ENCODE measurements around the gene ATG4D. TPM values are rescaled to one million over a fixed set of nuclear protein-coding genes. Genes with fewer than 3 reads are reported as not detected.
A peak's percentile ranks its signal among the peaks of the same experiment; 100 is the strongest.
"Not testable (repeated sequence)": the region's sequence is repeated elsewhere in the genome, so short reads cannot be mapped to it uniquely, and the experiment has no call there.

The ATG4D gene
- total and polyA plus RNA-seq, 3 experiments from 2014 or later: 28.9 to 45.1 (median 44.4) TPM

DNA sequence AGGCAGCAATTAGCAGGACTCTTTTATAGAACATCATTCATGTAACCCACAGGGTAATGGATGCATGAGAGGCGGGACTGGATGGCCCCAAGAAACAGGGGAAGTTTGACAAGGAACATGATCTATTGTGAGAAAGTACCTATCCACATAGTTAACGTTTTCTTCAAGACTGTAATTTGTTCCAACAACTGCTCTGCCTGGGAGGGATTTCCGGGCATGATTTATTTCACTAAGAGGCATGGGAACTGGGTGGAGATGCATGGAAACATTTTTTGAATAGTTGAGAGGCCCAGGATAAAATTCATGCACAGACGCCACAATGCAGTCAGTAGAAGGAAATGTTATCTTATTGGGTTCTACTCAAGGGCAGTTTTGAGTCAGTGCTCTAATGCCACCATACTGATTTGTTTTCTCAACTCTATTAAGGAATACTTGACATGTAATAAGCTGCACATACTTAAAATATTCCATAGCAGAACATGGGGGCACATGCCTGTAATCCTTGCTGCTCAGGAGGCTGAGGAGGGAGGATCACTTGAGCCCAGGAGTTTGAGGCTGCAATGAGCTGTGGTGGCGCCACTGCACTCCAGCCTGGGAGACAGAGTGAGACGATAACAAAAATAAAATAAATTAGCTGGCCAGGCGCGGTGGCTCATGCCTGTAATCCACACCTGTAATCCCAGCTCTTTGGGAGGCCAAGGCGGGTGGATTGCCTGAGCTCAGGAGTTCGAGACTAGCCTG, 9.9 kb upstream of the ATG4D start:
- POLR2A ChIA-PET: no interaction called here
- Histone ChIP-seq H3K9me3 (ENCODE audit: low read length) (no peaks in the 10 kb centered on the region), H3K27ac (ENCODE audit: low read depth, low read length) (no peak overlapping the region), H3K4me1 (ENCODE audit: insufficient read depth, low read length) (no peaks in the 10 kb centered on the region), H3K27me3 (ENCODE audit: insufficient read depth, low read length, poor library complexity, severe bottlenecking) (no peaks in the 10 kb centered on the region), H3K36me3 (ENCODE audit: insufficient read depth, low read length) (no peaks in the 10 kb centered on the region), H3K4me3 (ENCODE audit: low read length) (no peak overlapping the region)
- no peaks in the 10 kb centered on the region for H3K36me3 Mint-ChIP-seq
- no peak overlapping the region for H3K4me3 Mint-ChIP-seq
- CTCF ChIA-PET: interaction anchor here (1.2 kb wide), 1 partner anchor 38 kb away, joined by 6 read pairs; no protein-coding TSS in a partner anchor
- no peak for DNase-seq
- H3K27me3 Mint-ChIP-seq: peaks cover 4 to 20% of the 10 kb centered on the region in 2 donors
- H3K4me1 Mint-ChIP-seq: peaks cover 0 to 3% (median 0%) of the 10 kb centered on the region in 3 donors
- H3K9me3 Mint-ChIP-seq: no peaks in the 10 kb centered on the region
- peak overlapping the region in 1 of 8 donors; percentile 18 for H3K27ac Mint-ChIP-seq

- Mint-ChIP-seq H3K9me3 (no peaks in the 10 kb centered on the region), H3K4me3 (no peak overlapping the region), H3K4me1 (peaks cover 0 to 3% (median 0%) of the 10 kb centered on the region in 3 donors), H3K36me3 (no peaks in the 10 kb centered on the region), H3K27me3 (peaks cover 7 to 26% of the 10 kb centered on the region in 2 donors), H3K27ac (no peak overlapping the region)
- no peaks in the 10 kb centered on the region for H3K9me3 ChIP-seq (ENCODE audit: low read length)
- DNase-seq: no peak
- H3K4me3 ChIP-seq (ENCODE audit: low read length): no peak overlapping the region
- no peak overlapping the region for H3K27ac ChIP-seq (ENCODE audit: low read depth, low read length)
- POLR2A ChIA-PET: no interaction called here
- no peaks in the 10 kb centered on the region for H3K4me1 ChIP-seq (ENCODE audit: insufficient read depth, low read length)
- no peaks in the 10 kb centered on the region for H3K36me3 ChIP-seq (ENCODE audit: insufficient read depth, low read length)
- no peaks in the 10 kb centered on the region for H3K27me3 ChIP-seq (ENCODE audit: insufficient read depth, low read length, poor library complexity, severe bottlenecking)
- CTCF ChIA-PET: interaction anchor here (1.0 to 1.9 kb wide), 4 partner anchors 17 to 109 kb away, joined by 3 to 6 read pairs (median 4); partner anchors contain the start of genes CDKN2D and S1PR5
Measured at GRCh38 chr19:10535613-10536012, 8.1 kb upstream of the ATG4D start.

GRCh38 chr19:10537668-10538067, 6.0 kb upstream of the ATG4D start:
- H3K27me3 Mint-ChIP-seq: peaks cover 7 to 21% of the 10 kb centered on the region in 2 donors
- POLR2A ChIA-PET: no interaction called here

GRCh38 chr19:10538204-10538983, 5.3 kb upstream of the ATG4D start:
- POLR2A ChIA-PET: no interaction called here
- no peak overlapping the region for H3K27ac ChIP-seq (ENCODE audit: low read depth, low read length)
- Mint-ChIP-seq H3K27ac (peak overlapping the region in 1 of 8 donors; percentile 24), H3K9me3 (no peaks in the 10 kb centered on the region), H3K4me3 (peak overlapping the region in 1 of 7 donors; percentile 35), H3K4me1 (peaks cover 2 to 4% (median 3%) of the 10 kb centered on the region in 3 donors), H3K36me3 (no peaks in the 10 kb centered on the region), H3K27me3 (peaks cover 7 to 20% of the 10 kb centered on the region in 2 donors)
- H3K9me3 ChIP-seq (ENCODE audit: low read length): no peaks in the 10 kb centered on the region
- no peak overlapping the region for H3K4me3 ChIP-seq (ENCODE audit: low read length)
- peaks cover 5% of the 10 kb centered on the region for H3K4me1 ChIP-seq (ENCODE audit: insufficient read depth, low read length)
- no peaks in the 10 kb centered on the region for H3K27me3 ChIP-seq (ENCODE audit: insufficient read depth, low read length, poor library complexity, severe bottlenecking)
- H3K36me3 ChIP-seq (ENCODE audit: insufficient read depth, low read length): no peaks in the 10 kb centered on the region
- no peak for DNase-seq
- CTCF ChIA-PET: interaction anchor here (1.0 to 1.3 kb wide), 2 partner anchors 25 to 27 kb away, joined by 3 to 4 read pairs; no protein-coding TSS in a partner anchor

More at GRCh38 chr19:10537668-10538067, 6.0 kb upstream of the ATG4D start:
- Histone ChIP-seq H3K36me3 (ENCODE audit: insufficient read depth, low read length) (no peaks in the 10 kb centered on the region), H3K27me3 (ENCODE audit: insufficient read depth, low read length, poor library complexity, severe bottlenecking) (no peaks in the 10 kb centered on the region), H3K4me1 (ENCODE audit: insufficient read depth, low read length) (no peaks in the 10 kb centered on the region), H3K27ac (ENCODE audit: low read depth, low read length) (no peak overlapping the region), H3K4me3 (ENCODE audit: low read length) (no peak overlapping the region), H3K9me3 (ENCODE audit: low read length) (no peaks in the 10 kb centered on the region)
- no peaks in the 10 kb centered on the region for H3K9me3 Mint-ChIP-seq
- no peak for DNase-seq
- CTCF ChIA-PET: interaction anchor here (1.0 to 1.3 kb wide), 2 partner anchors 25 to 27 kb away, joined by 3 to 4 read pairs; no protein-coding TSS in a partner anchor
- H3K4me3 Mint-ChIP-seq: no peak overlapping the region
- H3K27ac Mint-ChIP-seq: no peak overlapping the region
- H3K4me1 Mint-ChIP-seq: no peaks in the 10 kb centered on the region
- no peaks in the 10 kb centered on the region for H3K36me3 Mint-ChIP-seq

DNA sequence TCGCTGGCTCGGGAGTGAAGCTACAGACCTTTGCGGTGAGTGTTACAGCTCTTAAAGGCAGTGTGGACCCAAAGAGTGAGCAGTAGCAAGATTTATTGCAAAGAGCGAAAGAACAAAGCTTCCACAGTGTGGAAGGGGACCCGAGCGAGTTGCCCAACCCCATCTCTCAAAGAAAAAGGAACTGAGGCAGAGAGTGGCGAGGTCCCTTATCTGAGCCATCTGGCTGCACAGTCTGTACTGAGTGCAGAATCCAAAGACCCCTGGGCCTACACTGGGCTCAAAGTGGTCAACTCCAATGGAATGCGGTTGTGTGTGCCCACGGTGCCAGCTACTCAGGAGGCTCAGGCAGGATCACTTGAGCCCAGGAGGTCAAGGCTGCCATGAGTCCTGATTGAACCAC, 4.7 kb upstream of the ATG4D start:
- H3K36me3 ChIP-seq (ENCODE audit: insufficient read depth, low read length); POLR2A ChIA-PET; H3K27me3 ChIP-seq (ENCODE audit: insufficient read depth, low read length, poor library complexity, severe bottlenecking); H3K4me3 ChIP-seq (ENCODE audit: low read length); H3K4me1 Mint-ChIP-seq; H3K9me3 Mint-ChIP-seq; DNase-seq; H3K9me3 ChIP-seq (ENCODE audit: low read length); H3K27ac ChIP-seq (ENCODE audit: low read depth, low read length); H3K36me3 Mint-ChIP-seq; CTCF ChIA-PET; H3K4me1 ChIP-seq (ENCODE audit: insufficient read depth, low read length): not testable (repeated sequence)
- Mint-ChIP-seq H3K4me3 (peak overlapping the region in 1 of 7 donors; percentile 35), H3K27me3 (peaks cover 7 to 20% of the 10 kb centered on the region in 2 donors), H3K27ac (peak overlapping the region in 1 of 8 donors; percentile 24)

GRCh38 chr19:10543059-10543419, 665 bp upstream of the ATG4D start:
- Histone ChIP-seq H3K27me3 (ENCODE audit: insufficient read depth, low read length, poor library complexity, severe bottlenecking) (no peaks in the 10 kb centered on the region), H3K36me3 (ENCODE audit: insufficient read depth, low read length) (no peaks in the 10 kb centered on the region), H3K4me1 (ENCODE audit: insufficient read depth, low read length) (peaks cover 17% of the 10 kb centered on the region), H3K9me3 (ENCODE audit: low read length) (no peaks in the 10 kb centered on the region), H3K27ac (ENCODE audit: low read depth, low read length) (no peak overlapping the region), H3K4me3 (ENCODE audit: low read length) (peak overlapping the region; percentile 61)
- DNase-seq: no peak
- POLR2A ChIA-PET: interaction anchor here (0.6 to 2.7 kb wide), 6 partner anchors 11 to 110 kb away, joined by 3 to 14 read pairs (median 6); partner anchors contain the start of gene KRI1
- Mint-ChIP-seq H3K9me3 (no peaks in the 10 kb centered on the region), H3K4me1 (peaks cover 11 to 24% (median 14%) of the 10 kb centered on the region in 3 donors), H3K27me3 (peaks cover 2 to 13% of the 10 kb centered on the region in 2 donors), H3K36me3 (peaks cover 0 to 13% (median 0%) of the 10 kb centered on the region in 3 donors), H3K27ac (peak overlapping the region; percentile 74 to 91 (median 88)), H3K4me3 (peak overlapping the region; percentile 74 to 90 (median 85))
- CTCF ChIA-PET: interaction anchor here (0.9 to 4.0 kb wide), 9 partner anchors 10 to 102 kb away, joined by 3 to 56 read pairs (median 6); partner anchors contain the start of genes CDKN2D and S1PR5

GRCh38 chr19:10544242-10544752, 593 bp downstream of the ATG4D start:
- peak overlapping the region; percentile 61 for H3K4me3 ChIP-seq (ENCODE audit: low read length)
- no peaks in the 10 kb centered on the region for H3K9me3 ChIP-seq (ENCODE audit: low read length)
- peaks cover 12% of the 10 kb centered on the region for H3K36me3 ChIP-seq (ENCODE audit: insufficient read depth, low read length)
- peaks cover 17% of the 10 kb centered on the region for H3K4me1 ChIP-seq (ENCODE audit: insufficient read depth, low read length)
- H3K27ac ChIP-seq (ENCODE audit: low read depth, low read length): peak overlapping the region; percentile 79
- Mint-ChIP-seq H3K4me1 (peaks cover 11 to 27% (median 14%) of the 10 kb centered on the region in 3 donors), H3K4me3 (peak overlapping the region; percentile 90 to 96 (median 93)), H3K27me3 (peaks cover 2 to 3% of the 10 kb centered on the region in 2 donors), H3K9me3 (no peaks in the 10 kb centered on the region), H3K27ac (peak overlapping the region; percentile 76 to 97 (median 93)), H3K36me3 (peaks cover 0 to 26% (median 0%) of the 10 kb centered on the region in 3 donors)
- ChIA-PET CTCF (interaction anchor here (0.9 kb wide), 1 partner anchor 52 kb away, joined by 3 read pairs; no protein-coding TSS in a partner anchor), POLR2A (interaction anchor here (0.6 to 1.5 kb wide), 5 partner anchors 22 to 109 kb away, joined by 3 to 5 read pairs (median 3); partner anchors contain the start of genes KRI1 and S1PR5)
- H3K27me3 ChIP-seq (ENCODE audit: insufficient read depth, low read length, poor library complexity, severe bottlenecking): no peaks in the 10 kb centered on the region
- DNase-seq: no peak

Measured in CD8-positive, alpha-beta memory T cell (primary cell).